Prostate gland (tissue), 2 donors: ENCODE data around the gene PPP2R5D.

ENCODE experiments used
- POLR2A ChIP-seq: fragments of 450-650 bp; IDR thresholded peaks from one replicate; pipeline ENCODE4 v1.6.1; 2016; ENCODE audit warnings: antibody characterized with exemption, mild to moderate bottlenecking
- POLR2AphosphoS5 ChIP-seq: sonication (generic); formaldehyde crosslinking; IDR thresholded peaks from one replicate; pipeline ENCODE4 v1.6.1; 2017; ENCODE audit warnings: antibody characterized with exemption
- TF ChIP-seq, protein P1 (sequence below), 4 experiments: fragments of 200-600 bp in 2 of 4; fragments of 450-650 bp in 2 of 4; sonication (generic) in 2 of 4; IDR thresholded peaks; 1 replicate in 3 of 4; 2 replicates in 1 of 4; pipeline ENCODE4 v1.5.1; 2016 to 2019; ENCODE audit warnings: antibody characterized with exemption in 4 of 4, mild to moderate bottlenecking in 2 of 4, moderate library complexity in 2 of 4

DNA sequence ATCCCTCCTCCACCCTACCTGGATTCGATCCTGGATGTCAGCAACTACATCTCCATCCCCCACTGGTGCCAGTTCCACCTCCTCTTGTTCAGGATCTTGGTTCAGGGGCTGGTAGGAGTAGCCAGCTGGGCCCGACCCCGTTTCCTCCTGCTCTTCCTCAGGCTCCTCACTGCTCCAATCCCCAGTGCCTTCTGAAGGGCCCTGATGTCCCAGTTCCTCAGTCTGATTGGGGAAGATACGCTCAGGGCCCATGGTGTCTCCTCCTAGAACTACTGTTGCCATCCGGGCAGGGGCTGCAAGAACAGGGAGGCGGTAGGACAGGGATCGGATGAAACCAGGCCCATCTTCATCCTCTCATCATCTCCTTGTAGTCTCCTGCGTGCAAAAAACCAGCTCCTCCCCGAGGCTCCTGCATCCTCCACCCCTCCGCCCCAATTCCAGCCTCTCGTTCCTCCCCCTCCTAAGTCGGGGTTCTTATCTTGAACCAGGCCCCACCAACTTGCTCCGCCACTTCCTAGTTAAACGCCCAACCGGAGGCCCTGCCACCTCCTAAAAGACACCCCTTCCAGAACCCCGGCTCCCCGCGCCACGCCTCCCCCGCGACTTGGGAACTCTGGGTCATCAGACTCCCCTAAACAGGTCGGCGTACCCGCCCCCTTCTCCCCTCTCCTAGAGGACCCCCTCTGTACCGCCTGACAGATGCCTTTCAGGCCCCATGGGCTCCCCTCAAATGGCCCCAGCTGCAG lies 28.9 kb downstream of the PPP2R5D start:
- TF ChIP-seq, protein P1, sequence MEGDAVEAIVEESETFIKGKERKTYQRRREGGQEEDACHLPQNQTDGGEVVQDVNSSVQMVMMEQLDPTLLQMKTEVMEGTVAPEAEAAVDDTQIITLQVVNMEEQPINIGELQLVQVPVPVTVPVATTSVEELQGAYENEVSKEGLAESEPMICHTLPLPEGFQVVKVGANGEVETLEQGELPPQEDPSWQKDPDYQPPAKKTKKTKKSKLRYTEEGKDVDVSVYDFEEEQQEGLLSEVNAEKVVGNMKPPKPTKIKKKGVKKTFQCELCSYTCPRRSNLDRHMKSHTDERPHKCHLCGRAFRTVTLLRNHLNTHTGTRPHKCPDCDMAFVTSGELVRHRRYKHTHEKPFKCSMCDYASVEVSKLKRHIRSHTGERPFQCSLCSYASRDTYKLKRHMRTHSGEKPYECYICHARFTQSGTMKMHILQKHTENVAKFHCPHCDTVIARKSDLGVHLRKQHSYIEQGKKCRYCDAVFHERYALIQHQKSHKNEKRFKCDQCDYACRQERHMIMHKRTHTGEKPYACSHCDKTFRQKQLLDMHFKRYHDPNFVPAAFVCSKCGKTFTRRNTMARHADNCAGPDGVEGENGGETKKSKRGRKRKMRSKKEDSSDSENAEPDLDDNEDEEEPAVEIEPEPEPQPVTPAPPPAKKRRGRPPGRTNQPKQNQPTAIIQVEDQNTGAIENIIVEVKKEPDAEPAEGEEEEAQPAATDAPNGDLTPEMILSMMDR (IDR thresholded peaks at IDR 0.05): no peak
- no peak for TF ChIP-seq POLR2A
- TF ChIP-seq POLR2AphosphoS5: no peak
